HG02981 (cell line): ENCODE results near the gene MPHOSPH9.
A peak's percentile ranks its signal among the peaks of the same experiment; 100 is the strongest.

ENCODE experiments used
- ATAC-seq: cut with Tn5 transposase; IDR thresholded peaks from one replicate; pipeline ENCODE4 v1.9.1; 2021; ENCODE audit warnings: mild to moderate bottlenecking, moderate library complexity; ENCODE audit not compliant: unreplicated experiment

Gene MPHOSPH9, protein sequence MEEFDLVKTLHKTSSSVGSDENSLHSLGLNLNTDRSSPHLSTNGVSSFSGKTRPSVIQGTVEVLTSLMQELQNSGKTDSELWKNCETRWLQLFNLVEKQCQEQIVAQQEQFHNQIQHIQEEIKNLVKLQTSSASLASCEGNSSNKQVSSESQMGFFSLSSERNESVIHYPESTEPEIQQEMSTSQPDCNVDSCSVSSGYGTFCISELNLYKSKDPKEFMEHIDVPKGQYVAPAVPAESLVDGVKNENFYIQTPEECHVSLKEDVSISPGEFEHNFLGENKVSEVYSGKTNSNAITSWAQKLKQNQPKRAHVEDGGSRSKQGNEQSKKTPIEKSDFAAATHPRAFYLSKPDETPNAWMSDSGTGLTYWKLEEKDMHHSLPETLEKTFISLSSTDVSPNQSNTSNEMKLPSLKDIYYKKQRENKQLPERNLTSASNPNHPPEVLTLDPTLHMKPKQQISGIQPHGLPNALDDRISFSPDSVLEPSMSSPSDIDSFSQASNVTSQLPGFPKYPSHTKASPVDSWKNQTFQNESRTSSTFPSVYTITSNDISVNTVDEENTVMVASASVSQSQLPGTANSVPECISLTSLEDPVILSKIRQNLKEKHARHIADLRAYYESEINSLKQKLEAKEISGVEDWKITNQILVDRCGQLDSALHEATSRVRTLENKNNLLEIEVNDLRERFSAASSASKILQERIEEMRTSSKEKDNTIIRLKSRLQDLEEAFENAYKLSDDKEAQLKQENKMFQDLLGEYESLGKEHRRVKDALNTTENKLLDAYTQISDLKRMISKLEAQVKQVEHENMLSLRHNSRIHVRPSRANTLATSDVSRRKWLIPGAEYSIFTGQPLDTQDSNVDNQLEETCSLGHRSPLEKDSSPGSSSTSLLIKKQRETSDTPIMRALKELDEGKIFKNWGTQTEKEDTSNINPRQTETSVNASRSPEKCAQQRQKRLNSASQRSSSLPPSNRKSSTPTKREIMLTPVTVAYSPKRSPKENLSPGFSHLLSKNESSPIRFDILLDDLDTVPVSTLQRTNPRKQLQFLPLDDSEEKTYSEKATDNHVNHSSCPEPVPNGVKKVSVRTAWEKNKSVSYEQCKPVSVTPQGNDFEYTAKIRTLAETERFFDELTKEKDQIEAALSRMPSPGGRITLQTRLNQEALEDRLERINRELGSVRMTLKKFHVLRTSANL

GRCh38 chr12:123232807-123233504, at the start of gene MPHOSPH9, which contains the start of gene MTRFR:
Gene MPHOSPH9 (minus strand): TSS chr12:123233141. CDS start chr12:123230364, 2,777 bp downstream.
Gene MTRFR (plus strand): TSS chr12:123233436. CDS start chr12:123253675, 20,239 bp downstream.
- ATAC-seq, result peak; percentile 78

- no peak for ATAC-seq
These were observed 49.2 kb upstream of the MPHOSPH9 start for GRCh38 chr12:123282111-123282510.

- ATAC-seq, result no peak
These were observed 48.0 kb upstream of the MPHOSPH9 start for GRCh38 chr12:123280971-123281370.

DNA sequence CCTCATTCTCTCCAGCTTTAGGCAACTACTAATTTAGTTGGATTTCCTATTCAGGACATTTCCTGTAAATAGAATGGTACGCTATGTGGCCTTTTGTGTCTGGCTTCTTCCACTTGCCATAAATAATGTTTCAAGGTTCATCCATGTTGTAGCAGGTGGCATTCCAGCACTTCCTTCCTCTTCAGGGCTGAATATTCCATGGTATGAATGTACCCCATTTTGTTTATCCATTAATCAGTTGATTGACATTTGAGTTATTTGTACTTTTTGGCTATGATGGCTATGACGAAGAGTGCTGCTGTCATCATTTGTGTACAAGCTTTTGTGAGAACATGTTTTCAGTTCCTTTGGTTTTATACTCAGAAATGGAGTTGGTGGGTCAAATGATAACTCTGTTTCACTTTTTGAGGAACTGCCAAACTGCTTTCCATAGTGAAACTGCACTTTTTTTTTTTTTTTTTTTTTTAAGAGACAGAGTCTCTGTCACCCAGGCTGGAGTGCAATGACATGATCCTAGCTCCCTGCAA, 45.2 kb upstream of the MPHOSPH9 start:
- peak; percentile 85 for ATAC-seq

GRCh38 chr12:123273166-123273565, 40.2 kb upstream of the MPHOSPH9 start:
- no peak for ATAC-seq

GRCh38 chr12:123271001-123271668, 38.2 kb upstream of the MPHOSPH9 start:
- peak; percentile 59 for ATAC-seq

DNA sequence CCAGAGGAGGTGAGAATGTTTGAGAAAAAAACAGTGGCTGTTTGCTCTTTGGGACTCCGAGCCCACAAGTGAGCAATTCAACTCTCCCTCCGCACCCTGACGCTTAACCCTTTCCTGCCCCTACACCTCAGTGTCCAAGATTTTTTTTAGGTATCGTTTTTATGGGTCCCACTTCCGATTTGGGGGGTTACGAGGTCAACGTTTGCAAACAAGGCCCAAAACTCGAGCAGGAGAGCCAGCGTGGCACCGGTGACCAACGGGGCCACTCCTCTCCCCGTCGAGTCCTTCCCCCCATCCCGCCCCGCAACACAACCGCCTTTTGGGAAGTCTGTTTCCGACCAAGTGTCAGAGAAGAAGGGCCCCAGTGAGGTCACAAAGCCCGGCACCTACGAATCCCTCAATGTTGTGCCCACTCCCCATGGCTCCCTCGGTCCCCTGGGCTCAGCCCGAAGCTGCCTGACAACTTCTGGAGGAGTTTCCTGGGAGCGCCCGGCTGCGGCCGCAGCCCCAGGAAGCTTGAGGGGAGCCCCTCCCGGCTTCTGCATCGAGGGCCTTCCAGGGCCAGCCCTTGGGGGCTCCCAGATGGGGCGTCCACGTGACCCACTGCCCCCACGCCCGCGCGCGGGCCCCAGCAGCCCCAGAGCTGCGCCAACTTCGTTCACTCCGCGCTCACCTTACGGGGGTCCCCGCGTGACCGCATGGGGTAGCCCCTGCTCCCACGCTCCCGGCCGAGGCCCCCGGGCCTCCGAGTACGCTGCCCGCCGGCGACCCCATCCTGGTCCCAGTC, 37.5 kb upstream of the MPHOSPH9 start:
- ATAC-seq, result peak; percentile 4

DNA sequence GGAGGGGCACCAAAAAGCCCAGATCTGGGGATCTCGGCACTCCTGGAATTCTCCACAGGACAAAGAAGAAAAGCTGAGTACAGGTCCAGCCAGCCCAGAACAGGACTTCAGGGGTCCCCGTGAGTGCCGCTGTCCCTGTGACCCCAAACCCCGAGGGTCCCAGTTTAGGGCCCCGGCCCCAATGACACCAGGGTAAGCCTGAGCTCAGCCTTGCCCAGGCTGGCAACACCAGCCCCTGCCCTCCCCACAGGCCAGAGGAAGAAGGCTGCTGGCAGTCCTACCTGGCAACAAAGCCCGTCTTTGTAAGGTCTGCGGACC, 36.9 kb upstream of the MPHOSPH9 start:
- no peak for ATAC-seq

GRCh38 chr12:123269395-123269892, 36.5 kb upstream of the MPHOSPH9 start:
- no peak for ATAC-seq

DNA sequence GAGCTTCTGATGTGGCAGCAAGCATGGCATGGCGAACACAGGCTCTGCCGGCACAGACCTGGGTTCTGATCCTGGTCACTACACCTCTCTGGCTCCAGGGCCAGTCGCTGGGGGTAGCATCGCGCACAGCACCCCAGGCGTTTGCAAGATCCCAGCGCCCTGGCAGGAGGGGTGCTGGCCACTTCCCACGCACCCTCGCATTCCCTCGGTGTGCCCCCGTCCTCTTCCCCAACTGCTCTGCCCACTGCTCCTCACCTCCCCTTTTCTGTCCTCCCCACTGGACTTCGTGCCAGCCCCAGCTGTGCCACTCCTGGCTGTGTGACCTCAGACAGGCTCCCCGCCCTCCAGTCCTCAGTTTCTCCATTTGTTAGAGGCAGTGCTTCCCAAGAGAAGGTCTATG, 35.9 kb upstream of the MPHOSPH9 start:
- no peak for ATAC-seq

GRCh38 chr12:123267991-123268843, 35.3 kb upstream of the MPHOSPH9 start:
- ATAC-seq, result no peak

DNA sequence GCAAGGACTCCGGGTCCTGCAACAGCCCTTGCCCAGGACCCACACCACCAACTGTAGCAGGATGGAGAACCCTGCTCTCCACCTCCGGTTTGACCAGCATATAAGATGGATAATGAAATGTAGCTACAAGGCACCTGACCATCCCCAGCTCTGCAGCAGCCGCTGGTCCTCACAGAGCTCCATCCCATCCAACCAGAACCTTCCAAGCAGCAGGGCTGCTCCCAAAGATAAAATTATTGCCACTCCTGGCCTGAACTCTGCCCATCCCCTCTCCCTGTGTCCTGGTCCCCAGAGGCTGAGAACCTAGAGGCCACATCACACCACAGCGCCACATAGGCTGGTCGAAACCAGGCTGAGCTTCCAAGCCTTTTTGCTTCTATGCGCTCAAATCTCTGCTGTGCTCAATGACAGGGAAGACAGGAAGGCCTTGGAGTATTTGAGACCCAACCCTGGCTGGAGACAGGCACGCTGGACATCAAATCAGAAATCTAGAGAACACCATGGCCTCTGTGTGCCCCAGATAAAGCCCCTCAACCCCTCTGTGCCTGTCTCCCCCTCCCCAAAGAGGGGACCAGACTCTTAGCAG, 34.5 kb upstream of the MPHOSPH9 start:
- no peak for ATAC-seq

GRCh38 chr12:123266679-123267277, 33.8 kb upstream of the MPHOSPH9 start:
- ATAC-seq, result no peak

GRCh38 chr12:123265851-123266678, 33.1 kb upstream of the MPHOSPH9 start:
- ATAC-seq, result no peak

GRCh38 chr12:123264642-123265041, 31.7 kb upstream of the MPHOSPH9 start:
- no peak for ATAC-seq

DNA sequence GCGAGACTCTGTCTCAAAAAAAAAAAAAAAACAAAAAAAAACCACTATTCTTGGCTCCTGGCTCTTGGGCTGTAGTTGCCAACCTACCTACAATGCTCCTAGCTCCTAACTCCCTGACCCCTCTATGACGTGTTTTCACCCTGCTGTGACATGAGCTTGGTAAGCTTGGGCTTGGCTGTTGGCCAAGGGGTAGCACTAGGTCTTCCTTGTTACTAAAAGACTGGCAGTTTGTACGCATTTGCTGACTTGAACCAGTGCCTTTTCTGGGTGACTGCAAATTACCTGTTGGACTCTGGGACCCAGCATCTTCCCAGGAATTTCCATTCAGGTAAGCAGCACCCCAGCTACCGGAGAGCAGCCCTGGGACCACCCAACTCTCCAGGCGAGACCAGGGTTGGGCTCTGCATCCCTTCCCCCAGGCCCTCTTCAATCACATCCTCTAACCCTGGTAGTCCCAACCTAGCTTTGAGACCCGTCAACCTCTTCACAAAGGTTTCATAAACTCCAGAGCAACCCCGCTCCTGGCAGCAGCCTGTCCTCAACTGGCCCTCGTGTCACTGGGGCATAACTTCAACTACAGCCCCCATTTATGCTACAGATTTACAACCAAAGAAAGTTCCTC, 30.4 kb upstream of the MPHOSPH9 start:
- no peak for ATAC-seq
